ENCODE measurements around the gene NKD1.

The NKD1 gene

DNA sequence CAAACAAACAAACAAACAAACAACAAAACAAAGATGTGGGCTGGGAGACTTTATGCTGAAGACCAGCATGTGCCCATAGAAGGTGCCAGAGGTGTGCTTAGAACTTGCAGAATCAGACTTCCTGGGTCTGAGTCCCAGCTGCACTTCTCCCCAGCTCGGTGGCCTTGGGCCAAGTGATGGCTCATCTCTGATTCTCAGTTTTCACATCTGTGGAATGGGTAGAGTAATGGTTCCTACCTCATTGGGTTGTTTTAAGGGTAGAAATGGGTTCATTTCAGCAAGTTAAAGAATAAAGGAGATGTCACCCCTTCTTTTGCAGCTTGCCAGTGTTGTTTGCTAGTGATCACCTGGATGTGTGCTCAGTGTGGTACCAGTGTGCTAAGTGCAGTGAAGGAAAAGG, 10.7 kb downstream of the NKD1 start:
- no peak for DNase-seq (ENCODE audit: low read depth in 1 of 2, low spot score in 1 of 2)
- TF ChIP-seq JUND (IDR thresholded peaks at IDR 0.05; ENCODE audit: low read depth): no peak
- in situ Hi-C loops (cut with HindIII; ENCODE audit: low pct_unique_long_range_greater_than_20kb, low sequenced_read_pairs): no loop called here

DNA sequence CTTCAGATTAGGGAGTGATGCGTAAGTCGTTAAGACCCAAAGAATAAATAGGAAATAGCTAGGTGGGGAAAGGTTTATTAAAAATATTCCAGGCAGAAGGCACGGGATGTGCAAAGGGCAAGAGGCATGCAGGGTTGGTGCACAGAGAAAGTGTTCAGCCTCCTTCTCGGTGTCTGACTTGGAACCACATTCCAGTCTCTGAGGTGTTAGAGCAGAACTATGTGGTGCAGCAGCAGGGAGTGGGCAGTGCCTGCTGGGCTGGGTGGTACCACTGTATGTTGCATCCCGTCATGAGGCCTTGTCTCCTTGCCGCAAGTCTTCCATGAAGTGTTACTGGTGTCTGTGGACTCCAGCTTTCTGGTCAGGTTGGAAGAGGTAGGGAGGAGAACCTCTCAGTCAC, 11.1 kb downstream of the NKD1 start:
- in situ Hi-C loops (cut with HindIII; ENCODE audit: low pct_unique_long_range_greater_than_20kb, low sequenced_read_pairs): no loop called here
- no peak for TF ChIP-seq JUND (IDR thresholded peaks at IDR 0.05; ENCODE audit: low read depth)
- DNase-seq (ENCODE audit: low read depth in 1 of 2, low spot score in 1 of 2): no peak

DNA sequence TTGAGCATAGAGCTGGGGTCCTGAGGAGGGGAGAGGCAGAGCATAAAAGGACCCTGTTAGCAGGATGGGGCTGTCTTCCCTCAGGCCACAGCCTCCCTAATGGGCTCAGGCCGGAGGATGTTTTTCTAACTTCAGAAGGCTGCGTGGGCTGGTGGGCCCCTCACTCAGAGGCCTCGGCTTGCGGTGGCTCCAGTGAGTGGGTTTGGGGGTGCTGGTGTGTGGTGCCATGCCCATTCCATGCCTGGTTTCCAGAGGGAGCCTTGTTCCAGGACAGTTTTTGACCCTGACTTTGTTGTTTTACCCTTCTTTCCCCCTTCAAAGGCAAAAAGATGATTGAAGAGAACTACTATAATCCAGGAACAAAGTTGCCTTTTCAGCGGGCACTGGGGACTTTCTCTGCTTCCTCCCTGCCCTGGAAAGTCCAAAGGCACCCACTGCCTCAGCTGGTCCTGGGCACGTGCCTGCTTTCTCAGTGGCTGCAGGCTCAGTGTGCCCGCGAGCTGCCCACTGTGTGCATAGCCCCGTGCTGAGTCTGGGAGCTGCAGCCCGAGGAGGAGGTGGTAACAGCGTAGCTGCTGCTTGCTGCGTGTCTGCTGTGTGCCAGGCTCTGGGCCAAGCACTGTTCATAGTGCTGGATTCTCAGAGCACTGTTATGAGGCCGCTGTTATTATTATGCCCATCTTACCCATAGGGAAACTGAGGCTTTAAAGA, 11.8 kb downstream of the NKD1 start:
- DNase-seq (ENCODE audit: low read depth in 1 of 2, low spot score in 1 of 2): no peak
- TF ChIP-seq JUND (IDR thresholded peaks at IDR 0.05; ENCODE audit: low read depth): no peak
- in situ Hi-C loops (cut with HindIII; ENCODE audit: low pct_unique_long_range_greater_than_20kb, low sequenced_read_pairs): no loop called here

GRCh38 chr16:50560903-50561863, 13.0 kb downstream of the NKD1 start:
- in situ Hi-C loops (cut with HindIII; ENCODE audit: low pct_unique_long_range_greater_than_20kb, low sequenced_read_pairs): no loop called here
- no peak for DNase-seq (ENCODE audit: low read depth in 1 of 2, low spot score in 1 of 2)
- TF ChIP-seq JUND (IDR thresholded peaks at IDR 0.05; ENCODE audit: low read depth): no peak

GRCh38 chr16:50562657-50563056, 14.5 kb downstream of the NKD1 start:
- in situ Hi-C loops (cut with HindIII; ENCODE audit: low pct_unique_long_range_greater_than_20kb, low sequenced_read_pairs): no loop called here
- TF ChIP-seq JUND (IDR thresholded peaks at IDR 0.05; ENCODE audit: low read depth): no peak

DNA sequence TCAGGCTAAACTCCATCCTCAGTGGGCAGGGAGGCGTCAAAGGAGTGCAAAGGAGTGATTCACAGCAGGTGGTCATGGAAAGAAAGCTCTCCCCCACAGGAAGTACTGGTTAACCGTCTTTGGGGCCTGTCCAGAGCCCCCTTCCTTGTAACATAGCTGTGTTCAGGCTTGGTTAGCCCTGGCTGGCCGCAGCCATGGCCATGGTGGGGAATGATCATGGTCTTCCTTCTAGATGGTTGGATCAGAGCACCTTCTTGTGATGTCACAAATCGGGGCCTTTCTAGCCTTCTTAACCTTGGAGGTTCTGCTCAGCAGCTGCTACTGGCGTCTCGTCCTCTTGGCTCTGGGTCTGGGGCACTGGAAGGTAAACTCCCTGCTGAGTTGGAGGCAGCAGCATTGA, 15.8 kb downstream of the NKD1 start:
- no peak for DNase-seq (ENCODE audit: low read depth in 1 of 2, low spot score in 1 of 2)
- no peak for TF ChIP-seq JUND (IDR thresholded peaks at IDR 0.05; ENCODE audit: low read depth)
- in situ Hi-C loops (cut with HindIII; ENCODE audit: low pct_unique_long_range_greater_than_20kb, low sequenced_read_pairs): no loop called here

More at GRCh38 chr16:50562657-50563056, 14.5 kb downstream of the NKD1 start:
- DNase-seq (ENCODE audit: low read depth in 1 of 2, low spot score in 1 of 2): no peak

- TF ChIP-seq JUND (IDR thresholded peaks at IDR 0.05; ENCODE audit: low read depth): no peak
- in situ Hi-C loops (cut with HindIII; ENCODE audit: low pct_unique_long_range_greater_than_20kb, low sequenced_read_pairs): no loop called here
- no peak for DNase-seq (ENCODE audit: low read depth in 1 of 2, low spot score in 1 of 2)
Observed at GRCh38 chr16:50565428-50565827, 17.2 kb downstream of the NKD1 start.

GRCh38 chr16:50566014-50566962, 18.1 kb downstream of the NKD1 start:
- no peak for TF ChIP-seq JUND (IDR thresholded peaks at IDR 0.05; ENCODE audit: low read depth)
- in situ Hi-C loops (cut with HindIII; ENCODE audit: low pct_unique_long_range_greater_than_20kb, low sequenced_read_pairs): no loop called here
- DNase-seq (ENCODE audit: low read depth in 1 of 2, low spot score in 1 of 2): no peak

- TF ChIP-seq JUND (IDR thresholded peaks at IDR 0.05; ENCODE audit: low read depth): no peak
- in situ Hi-C loops (cut with HindIII; ENCODE audit: low pct_unique_long_range_greater_than_20kb, low sequenced_read_pairs): no loop called here
- no peak for DNase-seq (ENCODE audit: low read depth in 1 of 2, low spot score in 1 of 2)
Observed at GRCh38 chr16:50567651-50568050, 19.5 kb downstream of the NKD1 start.

DNA sequence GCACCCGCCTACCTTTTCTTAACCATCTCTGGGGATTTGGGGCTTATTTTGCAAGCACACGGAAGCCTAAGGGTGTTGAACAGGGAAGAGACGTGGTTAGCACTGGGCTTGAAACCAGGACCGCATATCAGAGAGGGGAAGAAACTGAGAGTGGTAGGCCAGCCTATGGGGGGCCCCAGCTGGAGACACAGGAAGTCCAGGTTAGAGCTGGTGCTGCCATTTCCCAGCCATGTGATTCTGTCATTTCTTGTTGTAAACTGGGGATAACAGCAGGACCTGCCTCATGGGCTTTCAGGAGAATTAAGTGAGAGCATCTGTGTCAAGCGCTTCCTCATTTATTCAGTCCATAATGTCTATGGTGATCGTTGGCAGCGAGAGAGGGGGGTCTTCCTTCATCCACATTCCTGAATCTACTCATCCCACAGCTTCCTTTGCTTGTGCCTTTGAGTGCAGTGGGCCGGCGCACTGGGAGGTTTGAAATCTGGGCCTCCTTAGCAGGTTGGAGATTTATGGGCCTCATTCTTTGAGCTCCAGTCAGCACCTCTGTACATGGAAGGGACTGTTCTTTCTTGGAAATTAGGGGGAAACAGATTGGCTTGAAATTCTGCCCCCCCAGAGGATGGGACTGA, 20.1 kb downstream of the NKD1 start:
- no peak for DNase-seq (ENCODE audit: low read depth in 1 of 2, low spot score in 1 of 2)
- TF ChIP-seq JUND (IDR thresholded peaks at IDR 0.05; ENCODE audit: low read depth): no peak
- in situ Hi-C loops (cut with HindIII; ENCODE audit: low pct_unique_long_range_greater_than_20kb, low sequenced_read_pairs): no loop called here

DNA sequence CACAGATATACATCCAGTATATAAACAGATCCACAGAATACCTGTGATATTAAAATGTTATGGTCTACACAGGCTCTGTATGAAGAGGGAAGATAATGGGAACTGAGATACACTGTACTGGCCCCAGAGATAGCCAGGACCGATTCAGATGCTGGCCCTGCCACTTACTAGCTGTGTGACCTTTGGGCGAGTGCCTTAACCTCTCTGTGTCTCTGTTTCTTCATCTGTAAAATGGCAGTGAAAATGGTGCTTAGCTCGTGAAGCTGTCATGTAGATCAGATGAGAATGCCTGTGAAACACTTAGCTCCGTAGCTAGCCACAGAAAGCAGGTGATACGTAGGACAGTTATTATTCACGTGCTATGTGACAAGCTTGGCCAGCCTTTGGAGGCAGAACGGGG, 22.2 kb downstream of the NKD1 start:
- no peak for DNase-seq (ENCODE audit: low read depth in 1 of 2, low spot score in 1 of 2)
- in situ Hi-C loops (cut with HindIII; ENCODE audit: low pct_unique_long_range_greater_than_20kb, low sequenced_read_pairs): no loop called here

More for the DNA sequence above, 22.2 kb downstream of the NKD1 start:
- no peak for TF ChIP-seq JUND (IDR thresholded peaks at IDR 0.05; ENCODE audit: low read depth)

Measured in T47D (cell line).